IgD-negative memory B cell (primary cell): ENCODE measurements around the gene DENND4C. TPM values are rescaled to one million over a fixed set of nuclear protein-coding genes. Genes with fewer than 3 reads are reported as not detected.

Experiments
- H3K27ac Mint-ChIP-seq, 3 donors: one replicate each; pipeline ENCODE4 v1.8.0; 2020 to 2022; ENCODE audit warnings: mild to moderate bottlenecking in 3 of 3, mixed read lengths in 3 of 3, moderate library complexity in 1 of 3
- H3K27me3 Mint-ChIP-seq: one replicate; pipeline ENCODE4 v1.8.0; 2021; ENCODE audit warnings: mixed read lengths
- H3K36me3 Mint-ChIP-seq: one replicate; pipeline ENCODE4 v1.8.0; 2020; ENCODE audit warnings: mild to moderate bottlenecking, mixed read lengths
- H3K4me1 Mint-ChIP-seq, 3 donors: one replicate each; pipeline ENCODE4 v1.8.0; 2020 to 2022; ENCODE audit warnings: mixed read lengths in 3 of 3, mild to moderate bottlenecking in 1 of 3
- H3K4me3 Mint-ChIP-seq, 4 donors: one replicate each; pipeline ENCODE4 v1.8.0; 2020 to 2022; ENCODE audit warnings: mild to moderate bottlenecking in 4 of 4, mixed read lengths in 4 of 4, moderate library complexity in 3 of 4
- H3K9me3 Mint-ChIP-seq, 3 donors: one replicate each; pipeline ENCODE4 v1.8.0; 2020 to 2021; ENCODE audit warnings: mixed read lengths in 3 of 3, mild to moderate bottlenecking in 1 of 3
- polyA plus RNA-seq: library from polyadenylated mRNA; unstranded; fragments of 300-500 nt; fragmentation: Illumina TruSeq; gene quantifications from one replicate; pipeline ENCODE4 v1.2.3, GENCODE V29; 2021

DENND4C gene
- polyA plus RNA-seq, 1 donor from 2014 or later: 15.2 TPM

GRCh38 chr9:19269582-19269981 is 39.1 kb downstream of the DENND4C start:
- Mint-ChIP-seq H3K27me3 (no peaks in the 10 kb centered on the region), H3K4me3 (no peak overlapping the region), H3K4me1 (peaks cover 16 to 19% (median 19%) of the 10 kb centered on the region in 3 donors), H3K36me3 (peaks cover 10% of the 10 kb centered on the region), H3K27ac (no peak overlapping the region), H3K9me3 (peaks cover 0 to 4% (median 3%) of the 10 kb centered on the region in 3 donors)

DNA sequence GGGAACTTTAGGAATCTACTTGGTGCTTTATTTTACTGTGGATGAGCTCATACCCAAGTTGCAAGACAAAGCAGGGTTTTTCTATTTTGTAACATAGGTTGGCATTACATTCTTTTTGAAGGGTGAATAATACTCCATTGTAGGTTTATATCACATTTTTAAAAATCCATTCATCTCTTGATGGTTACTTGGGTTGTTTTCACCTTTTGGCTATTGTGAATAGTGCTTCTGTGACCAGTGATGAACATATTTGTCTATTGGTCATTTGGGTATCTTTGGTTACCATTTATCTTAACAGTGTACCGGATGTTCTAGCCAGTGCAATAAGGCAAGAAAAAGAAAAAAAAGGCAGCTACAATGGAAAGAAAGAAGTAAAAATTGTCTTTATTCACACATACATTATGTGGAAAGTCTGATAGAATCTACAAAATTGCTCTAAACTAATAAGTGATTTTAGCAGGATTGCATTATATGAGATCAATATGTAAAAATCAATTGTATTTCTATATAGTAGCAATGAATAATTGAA is 40.0 kb downstream of the DENND4C start:
- peaks cover 16 to 19% (median 16%) of the 10 kb centered on the region in 3 donors for H3K4me1 Mint-ChIP-seq
- peaks cover 0 to 4% (median 3%) of the 10 kb centered on the region in 3 donors for H3K9me3 Mint-ChIP-seq
- peaks cover 10% of the 10 kb centered on the region for H3K36me3 Mint-ChIP-seq
- no peak overlapping the region for H3K4me3 Mint-ChIP-seq
- H3K27ac Mint-ChIP-seq: no peak overlapping the region
- no peaks in the 10 kb centered on the region for H3K27me3 Mint-ChIP-seq

DNA sequence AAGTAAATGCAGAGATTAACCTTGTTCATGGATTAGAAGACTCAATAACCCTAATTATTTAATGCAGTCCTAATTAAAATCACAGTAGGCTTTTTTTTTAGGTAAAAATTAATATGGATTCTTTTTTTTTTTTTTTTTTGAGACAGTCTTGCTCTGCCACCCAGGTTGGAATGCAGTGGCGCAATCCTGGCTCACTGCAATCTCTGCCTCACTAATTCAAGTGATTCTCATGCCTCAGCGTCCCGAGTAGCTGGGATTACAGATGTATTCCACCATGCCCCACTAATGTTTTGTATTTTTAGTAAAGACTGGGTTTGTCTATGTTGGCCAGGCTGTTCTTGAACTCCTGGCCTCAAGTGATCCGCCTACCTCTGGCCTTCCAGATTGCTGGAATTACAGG is 40.6 kb downstream of the DENND4C start:
- no peak overlapping the region for H3K4me3 Mint-ChIP-seq
- H3K9me3 Mint-ChIP-seq: peaks cover 0 to 4% (median 3%) of the 10 kb centered on the region in 3 donors
- no peak overlapping the region for H3K27ac Mint-ChIP-seq
- H3K4me1 Mint-ChIP-seq: peaks cover 15 to 22% (median 16%) of the 10 kb centered on the region in 3 donors
- peaks cover 10% of the 10 kb centered on the region for H3K36me3 Mint-ChIP-seq
- H3K27me3 Mint-ChIP-seq: no peaks in the 10 kb centered on the region

GRCh38 chr9:19281801-19282200 is 51.3 kb downstream of the DENND4C start:
- Mint-ChIP-seq H3K9me3 (no peaks in the 10 kb centered on the region), H3K27me3 (no peaks in the 10 kb centered on the region), H3K27ac (peak overlapping the region in 1 of 3 donors; percentile 81), H3K36me3 (peaks cover 5% of the 10 kb centered on the region), H3K4me3 (no peak overlapping the region), H3K4me1 (peaks cover 5 to 8% (median 7%) of the 10 kb centered on the region in 3 donors)

- H3K36me3 Mint-ChIP-seq: peaks cover 5% of the 10 kb centered on the region
- H3K4me1 Mint-ChIP-seq: peaks cover 5 to 7% (median 6%) of the 10 kb centered on the region in 3 donors
- H3K27me3 Mint-ChIP-seq: no peaks in the 10 kb centered on the region
- no peak overlapping the region for H3K27ac Mint-ChIP-seq
- no peak overlapping the region for H3K4me3 Mint-ChIP-seq
- H3K9me3 Mint-ChIP-seq: no peaks in the 10 kb centered on the region
Observed at GRCh38 chr9:19283072-19283710, 52.7 kb downstream of the DENND4C start.

DNA sequence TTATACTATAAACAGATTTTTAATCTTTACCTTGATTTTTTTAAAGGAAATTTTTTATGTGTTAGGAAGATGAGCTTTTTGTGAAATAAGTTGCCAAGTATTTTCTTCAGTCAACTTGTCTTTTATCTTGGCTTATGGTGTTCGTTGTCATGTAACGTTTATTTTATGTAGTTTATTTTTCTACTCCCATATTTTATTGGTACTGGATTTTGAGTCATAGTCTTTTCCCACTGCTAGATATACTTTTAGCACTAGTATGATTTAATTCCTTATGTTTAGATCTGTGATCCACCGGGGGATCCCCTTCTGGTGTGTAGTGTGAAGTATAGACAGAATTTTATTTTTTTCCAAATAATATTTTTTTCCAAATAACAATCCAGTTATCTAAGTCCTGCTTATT is 54.2 kb downstream of the DENND4C start:
- Mint-ChIP-seq H3K9me3 (no peaks in the 10 kb centered on the region), H3K36me3 (peaks cover 5% of the 10 kb centered on the region), H3K27ac (no peak overlapping the region), H3K4me3 (no peak overlapping the region), H3K27me3 (no peaks in the 10 kb centered on the region), H3K4me1 (peaks cover 5 to 8% (median 7%) of the 10 kb centered on the region in 3 donors)

DNA sequence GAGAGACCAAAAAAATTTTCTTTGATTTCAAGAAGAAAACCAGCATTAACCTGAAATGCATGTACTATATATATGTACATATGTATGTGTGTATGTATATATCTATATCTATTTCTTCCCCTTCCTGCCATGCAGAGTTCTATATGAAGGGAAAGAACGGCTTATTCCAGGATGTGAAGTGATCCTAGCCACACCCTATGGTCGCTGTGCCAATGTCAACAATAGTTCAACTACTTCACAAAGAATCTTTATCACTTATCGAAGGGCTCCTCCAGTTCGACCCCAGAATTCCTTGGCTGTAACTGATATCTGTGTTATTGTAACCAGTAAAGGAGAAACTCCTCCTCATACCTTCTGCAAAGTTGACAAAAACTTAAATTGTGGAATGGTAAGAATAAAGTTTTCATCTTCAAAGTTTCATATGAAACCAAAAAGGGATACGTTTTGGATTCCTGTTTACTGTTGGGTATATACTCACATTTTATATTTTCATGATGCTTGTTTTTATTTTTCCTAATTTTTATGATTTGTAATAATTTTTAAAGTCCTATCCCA is 56.2 kb downstream of the DENND4C start:
- H3K4me1 Mint-ChIP-seq: peaks cover 5 to 9% (median 6%) of the 10 kb centered on the region in 3 donors
- H3K4me3 Mint-ChIP-seq: no peak overlapping the region
- no peaks in the 10 kb centered on the region for H3K9me3 Mint-ChIP-seq
- H3K36me3 Mint-ChIP-seq: peaks cover 5% of the 10 kb centered on the region
- H3K27me3 Mint-ChIP-seq: no peaks in the 10 kb centered on the region
- H3K27ac Mint-ChIP-seq: no peak overlapping the region

GRCh38 chr9:19288081-19288480 is 57.6 kb downstream of the DENND4C start:
- H3K27me3 Mint-ChIP-seq: no peaks in the 10 kb centered on the region
- H3K27ac Mint-ChIP-seq: peak overlapping the region in 1 of 3 donors; percentile 50
- H3K36me3 Mint-ChIP-seq: peaks cover 7% of the 10 kb centered on the region
- no peaks in the 10 kb centered on the region for H3K9me3 Mint-ChIP-seq
- no peak overlapping the region for H3K4me3 Mint-ChIP-seq
- peaks cover 5 to 8% (median 6%) of the 10 kb centered on the region in 3 donors for H3K4me1 Mint-ChIP-seq

- Mint-ChIP-seq H3K27ac (no peak overlapping the region), H3K27me3 (no peaks in the 10 kb centered on the region), H3K36me3 (peaks cover 8% of the 10 kb centered on the region), H3K4me3 (no peak overlapping the region), H3K9me3 (no peaks in the 10 kb centered on the region), H3K4me1 (peaks cover 3 to 8% (median 5%) of the 10 kb centered on the region in 3 donors)
Observed at GRCh38 chr9:19290103-19290502, 59.6 kb downstream of the DENND4C start.

GRCh38 chr9:19294219-19294618 is 63.7 kb downstream of the DENND4C start:
- no peaks in the 10 kb centered on the region for H3K9me3 Mint-ChIP-seq
- H3K27ac Mint-ChIP-seq: no peak overlapping the region
- no peaks in the 10 kb centered on the region for H3K27me3 Mint-ChIP-seq
- peaks cover 14% of the 10 kb centered on the region for H3K36me3 Mint-ChIP-seq
- H3K4me1 Mint-ChIP-seq: peaks cover 0 to 3% (median 0%) of the 10 kb centered on the region in 3 donors
- no peak overlapping the region for H3K4me3 Mint-ChIP-seq

- Mint-ChIP-seq H3K9me3 (no peaks in the 10 kb centered on the region), H3K36me3 (peaks cover 14% of the 10 kb centered on the region), H3K27me3 (no peaks in the 10 kb centered on the region), H3K4me1 (no peaks in the 10 kb centered on the region), H3K27ac (no peak overlapping the region), H3K4me3 (no peak overlapping the region)
Observed at GRCh38 chr9:19298436-19299000, 68.0 kb downstream of the DENND4C start.

DNA sequence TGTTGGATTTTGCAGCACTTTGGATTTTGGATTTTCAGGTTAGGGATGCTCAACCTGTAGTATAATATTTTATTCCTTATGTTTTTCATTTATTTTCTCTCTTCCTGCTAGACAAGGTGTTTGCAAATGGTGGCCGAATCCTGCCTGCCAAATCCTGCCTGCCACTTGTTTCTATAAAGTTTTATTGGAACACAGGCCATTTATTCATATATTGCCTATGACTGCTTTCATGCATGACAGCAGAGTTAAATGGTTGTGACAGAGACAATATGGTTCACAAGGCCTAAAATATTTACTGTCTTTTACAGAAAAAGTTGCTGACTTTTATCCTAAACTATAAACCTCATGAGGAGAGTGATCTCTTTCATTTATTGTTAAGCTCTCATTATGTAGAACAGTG is 72.7 kb downstream of the DENND4C start:
- peaks cover 9% of the 10 kb centered on the region for H3K36me3 Mint-ChIP-seq
- H3K27me3 Mint-ChIP-seq: no peaks in the 10 kb centered on the region
- no peak overlapping the region for H3K4me3 Mint-ChIP-seq
- H3K4me1 Mint-ChIP-seq: no peaks in the 10 kb centered on the region
- no peaks in the 10 kb centered on the region for H3K9me3 Mint-ChIP-seq
- no peak overlapping the region for H3K27ac Mint-ChIP-seq

GRCh38 chr9:19306568-19306967 is 76.1 kb downstream of the DENND4C start:
- Mint-ChIP-seq H3K9me3 (no peaks in the 10 kb centered on the region), H3K27me3 (no peaks in the 10 kb centered on the region), H3K4me1 (peaks cover 0 to 4% (median 1%) of the 10 kb centered on the region in 3 donors), H3K4me3 (no peak overlapping the region), H3K36me3 (peaks cover 11% of the 10 kb centered on the region), H3K27ac (no peak overlapping the region)

DNA sequence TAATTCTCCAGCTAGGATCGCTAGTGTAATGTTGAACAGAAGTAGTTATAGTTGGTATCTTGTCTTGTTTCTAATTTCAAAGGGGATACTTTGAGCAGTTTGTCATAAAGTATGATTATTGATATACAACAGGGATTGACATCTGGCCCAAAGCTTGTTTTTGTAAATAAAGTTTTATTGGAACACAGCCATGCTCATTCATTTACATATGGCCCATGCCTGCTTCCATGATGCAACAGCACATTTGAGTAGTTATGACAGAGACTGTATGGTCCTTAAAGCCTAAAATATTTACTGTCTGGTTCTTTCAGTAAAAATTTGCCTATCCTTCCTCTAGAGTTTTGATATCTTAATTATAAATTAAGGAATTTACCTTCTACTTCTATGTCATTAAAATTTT is 79.8 kb downstream of the DENND4C start:
- Mint-ChIP-seq H3K9me3 (no peaks in the 10 kb centered on the region), H3K27me3 (no peaks in the 10 kb centered on the region), H3K27ac (no peak overlapping the region), H3K4me3 (no peak overlapping the region), H3K36me3 (peaks cover 6% of the 10 kb centered on the region), H3K4me1 (peaks cover 0 to 4% (median 1%) of the 10 kb centered on the region in 3 donors)

DNA sequence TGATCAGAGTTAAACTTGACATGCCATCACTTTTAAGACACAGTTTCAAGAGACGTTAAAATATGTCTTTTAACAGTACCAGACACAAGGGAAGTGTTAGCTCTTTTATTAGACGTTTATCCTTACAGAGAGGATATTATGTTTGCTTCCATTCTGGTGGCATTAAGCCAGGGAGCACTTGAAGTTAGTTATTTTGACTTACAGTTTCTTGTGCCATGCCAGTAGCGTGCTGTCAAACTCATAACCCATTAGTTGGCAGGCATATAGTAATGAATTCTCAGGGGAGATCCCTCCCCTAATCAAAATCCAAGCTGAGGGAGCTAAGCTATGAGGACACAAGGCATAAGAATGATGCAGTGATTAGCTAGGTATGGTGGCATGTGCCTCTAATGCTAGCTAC is 83.1 kb downstream of the DENND4C start:
- no peak overlapping the region for H3K4me3 Mint-ChIP-seq
- no peaks in the 10 kb centered on the region for H3K9me3 Mint-ChIP-seq
- H3K36me3 Mint-ChIP-seq: peaks cover 8% of the 10 kb centered on the region
- H3K4me1 Mint-ChIP-seq: peaks cover 0 to 4% (median 1%) of the 10 kb centered on the region in 3 donors
- H3K27ac Mint-ChIP-seq: no peak overlapping the region
- no peaks in the 10 kb centered on the region for H3K27me3 Mint-ChIP-seq
